CD14-positive monocyte (primary cell): Measurements from ENCODE around the gene ALLC. TPM values are rescaled to one million over a fixed set of nuclear protein-coding genes. Genes with fewer than 3 reads are reported as not detected.

ENCODE experiments used
- DNase-seq, 3 donors: peaks; one replicate each; pipeline ENCODE4 v3.0.0-alpha.2; 2011 to 2022
- H2AFZ ChIP-seq: 2 replicates; pipeline ENCODE4 v1.6.0; 2012; ENCODE audit warnings: mild to moderate bottlenecking, low read depth, low read length, inconsistent platforms; ENCODE audit not compliant: insufficient read depth, poor library complexity, severe bottlenecking
- H3K27ac ChIP-seq, 2 donors: 1 replicate in 1 of 2; 2 replicates in 1 of 2; pipeline ENCODE4 v1.5.1; 2012 to 2013; ENCODE audit warnings: low read length in 2 of 2, control low read depth in 1 of 2, inconsistent platforms in 1 of 2, low read depth in 1 of 2, mild to moderate bottlenecking in 1 of 2
- H3K27me3 ChIP-seq, 2 donors: one replicate each; pipeline versions ENCODE4 v1.6.0 to v1.6.1; 2011 to 2013; ENCODE audit warnings: low read length in 2 of 2; ENCODE audit not compliant: control insufficient read depth in 2 of 2, insufficient read depth in 2 of 2
- H3K36me3 ChIP-seq, 2 donors: replicated peaks in 1 of 2; 1 replicate in 1 of 2; 2 replicates in 1 of 2; pipeline versions ENCODE4 v1.5.1 to v1.6.1; 2012 to 2013; ENCODE audit warnings: low read length in 2 of 2, control low read depth in 1 of 2, inconsistent platforms in 1 of 2, mild to moderate bottlenecking in 1 of 2; ENCODE audit not compliant: insufficient read depth in 2 of 2, control insufficient read depth in 1 of 2
- H3K4me1 ChIP-seq, 2 donors: 1 replicate in 1 of 2; 2 replicates in 1 of 2; pipeline versions ENCODE4 v1.5.1 to v1.6.1; 2012 to 2013; ENCODE audit warnings: low read length in 2 of 2, control low read depth in 1 of 2, inconsistent platforms in 1 of 2, mild to moderate bottlenecking in 1 of 2, moderate library complexity in 1 of 2; ENCODE audit not compliant: insufficient read depth in 2 of 2, control insufficient read depth in 1 of 2
- H3K4me2 ChIP-seq: replicated peaks from 2 replicates; pipeline ENCODE3; 2012; ENCODE audit warnings: low read length, moderate library complexity, mild to moderate bottlenecking; ENCODE audit not compliant: poor library complexity, severe bottlenecking; ENCODE audit errors: extremely low read depth
- H3K4me3 ChIP-seq, 3 experiments: fragments of 200-600 bp in 1 of 3; sonication (generic) in 1 of 3; replicated peaks in 1 of 3; 1 replicate in 2 of 3; 2 replicates in 1 of 3; pipeline ENCODE4 v1.5.1; 2011 to 2013; ENCODE audit warnings: low read length in 3 of 3, mild to moderate bottlenecking in 3 of 3, control low read depth in 2 of 3, low read depth in 2 of 3, inconsistent platforms in 1 of 3, moderate library complexity in 1 of 3
- H3K79me2 ChIP-seq: 2 replicates; pipeline ENCODE4 v1.6.0; 2012; ENCODE audit warnings: mild to moderate bottlenecking, control low read depth, inconsistent platforms, low read length, moderate library complexity; ENCODE audit not compliant: insufficient read depth
- H3K9ac ChIP-seq: 2 replicates; pipeline ENCODE4 v1.6.0; 2017; ENCODE audit warnings: low read length, mild to moderate bottlenecking; ENCODE audit not compliant: insufficient read depth, poor library complexity, severe bottlenecking
- H3K9me3 ChIP-seq, 2 donors: replicated peaks in 1 of 2; 1 replicate in 1 of 2; 2 replicates in 1 of 2; pipeline versions ENCODE4 v1.5.1 to v1.6.1; 2012 to 2013; ENCODE audit warnings: low read length in 2 of 2, control low read depth in 1 of 2; ENCODE audit not compliant: control insufficient read depth in 1 of 2, insufficient read depth in 1 of 2
- H4K20me1 ChIP-seq: 2 replicates; pipeline ENCODE4 v1.6.0; 2012; ENCODE audit warnings: mild to moderate bottlenecking, low read length, control low read depth, moderate library complexity; ENCODE audit not compliant: insufficient read depth
- H3K27ac Mint-ChIP-seq, 7 donors: one replicate each; pipeline ENCODE4 v1.8.0; 2020; ENCODE audit warnings: mild to moderate bottlenecking in 7 of 7, mixed read lengths in 7 of 7, moderate library complexity in 6 of 7, inconsistent platforms in 2 of 7
- H3K27me3 Mint-ChIP-seq, 3 donors: one replicate each; pipeline ENCODE4 v1.8.0; 2021 to 2022; ENCODE audit warnings: low read depth in 3 of 3, mild to moderate bottlenecking in 3 of 3, mixed read lengths in 3 of 3, moderate library complexity in 3 of 3, inconsistent platforms in 1 of 3
- H3K36me3 Mint-ChIP-seq, 2 donors: one replicate each; pipeline ENCODE4 v1.8.0; 2020; ENCODE audit warnings: mixed read lengths in 2 of 2, inconsistent platforms in 1 of 2, mild to moderate bottlenecking in 1 of 2
- H3K4me1 Mint-ChIP-seq: one replicate; pipeline ENCODE4 v1.8.0; 2020; ENCODE audit warnings: mild to moderate bottlenecking, mixed read lengths
- H3K4me3 Mint-ChIP-seq, 2 donors: one replicate each; pipeline ENCODE4 v1.8.0; 2020; ENCODE audit warnings: mild to moderate bottlenecking in 2 of 2, mixed read lengths in 2 of 2, moderate library complexity in 1 of 2
- H3K9me3 Mint-ChIP-seq, 7 donors: one replicate each; pipeline ENCODE4 v1.8.0; 2020 to 2022; ENCODE audit warnings: mixed read lengths in 7 of 7, mild to moderate bottlenecking in 6 of 7, moderate library complexity in 6 of 7, inconsistent platforms in 2 of 7
- WGBS: methylation state at CpG from one replicate; pipeline ENCODE4 v1.1.5; 2013; ENCODE audit warnings: missing lambda C conversion rate; ENCODE audit not compliant: insufficient coverage; 5-methylcytosine and 5-hydroxymethylcytosine counted together
- intact Hi-C, 2 donors: fragments of 100-400 bp; cut with micrococcal nuclease; formaldehyde crosslinking; loops; one replicate each; pipeline versions ENCODE4 v1.15.0 to v1.15.1; 2023
- polyA plus RNA-seq, 3 donors: library from polyadenylated mRNA; depleted of rRNA in 1 of 3; unstranded in 2 of 3; stranded (reverse) in 1 of 3; fragments of 300-500 nt in 2 of 3; fragments of >200 nt in 1 of 3; fragmentation: Illumina TruSeq in 2 of 3; gene quantifications; 1 replicate in 2 of 3; 2 replicates in 1 of 3; pipeline ENCODE4 v1.2.3, GENCODE V29; 2012 to 2021
- TF ChIP-seq, protein P1 (sequence below): fragments of 200-600 bp; IDR thresholded peaks from one replicate; pipeline ENCODE4 v1.8.0; 2022; ENCODE audit warnings: antibody characterized with exemption, mild to moderate bottlenecking

The ALLC gene
- polyA plus RNA-seq, 3 donors: not detected

DNA sequence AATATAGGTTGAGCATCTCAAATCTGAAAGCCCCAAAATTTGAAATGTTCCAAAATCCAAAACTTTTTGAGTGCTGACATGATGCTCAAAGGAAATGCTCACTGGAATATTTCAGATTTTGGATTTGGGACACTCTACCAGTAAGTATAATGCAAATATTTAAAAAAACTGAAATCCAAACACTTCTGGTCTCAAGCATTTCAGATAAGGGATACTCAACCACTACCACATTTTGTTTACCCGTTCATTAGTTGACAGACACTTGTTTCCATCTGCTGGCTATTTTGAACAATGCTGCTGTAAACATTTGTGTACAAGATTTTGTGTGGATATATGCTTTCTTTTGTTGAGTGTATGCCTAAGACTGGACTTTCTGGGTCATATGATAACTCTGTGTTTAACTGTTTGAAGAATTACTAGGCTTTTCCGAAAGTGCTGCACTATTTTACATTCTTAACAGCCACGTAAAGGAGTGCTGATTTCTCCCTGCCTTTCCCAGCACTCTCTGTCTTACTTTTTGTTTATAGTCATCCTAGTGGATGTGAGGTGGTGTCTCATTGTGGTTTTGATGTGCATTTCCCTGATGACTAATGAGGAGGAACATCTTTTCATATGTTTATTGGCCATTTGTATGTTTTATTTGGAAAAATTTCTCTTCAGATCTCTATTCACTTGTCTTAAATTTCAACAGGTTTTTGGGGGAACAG, 25.9 kb downstream of the ALLC start:
- intact Hi-C loops: no loop called here
- peaks cover 0 to 2% (median 0%) of the 10 kb centered on the region in 7 donors for H3K9me3 Mint-ChIP-seq
- no peak overlapping the region for H3K27ac Mint-ChIP-seq
- no peaks in the 10 kb centered on the region for H4K20me1 ChIP-seq
- H3K27me3 Mint-ChIP-seq: peaks cover 0 to 3% (median 2%) of the 10 kb centered on the region in 3 donors
- no peaks in the 10 kb centered on the region for H3K9me3 ChIP-seq
- H3K36me3 ChIP-seq: no peaks in the 10 kb centered on the region
- H3K4me2 ChIP-seq: no peak overlapping the region
- H3K4me3 Mint-ChIP-seq: no peak overlapping the region
- no peaks in the 10 kb centered on the region for H3K36me3 Mint-ChIP-seq
- DNase-seq: no peak
- no peak overlapping the region for H3K27ac ChIP-seq
- TF ChIP-seq, protein P1, sequence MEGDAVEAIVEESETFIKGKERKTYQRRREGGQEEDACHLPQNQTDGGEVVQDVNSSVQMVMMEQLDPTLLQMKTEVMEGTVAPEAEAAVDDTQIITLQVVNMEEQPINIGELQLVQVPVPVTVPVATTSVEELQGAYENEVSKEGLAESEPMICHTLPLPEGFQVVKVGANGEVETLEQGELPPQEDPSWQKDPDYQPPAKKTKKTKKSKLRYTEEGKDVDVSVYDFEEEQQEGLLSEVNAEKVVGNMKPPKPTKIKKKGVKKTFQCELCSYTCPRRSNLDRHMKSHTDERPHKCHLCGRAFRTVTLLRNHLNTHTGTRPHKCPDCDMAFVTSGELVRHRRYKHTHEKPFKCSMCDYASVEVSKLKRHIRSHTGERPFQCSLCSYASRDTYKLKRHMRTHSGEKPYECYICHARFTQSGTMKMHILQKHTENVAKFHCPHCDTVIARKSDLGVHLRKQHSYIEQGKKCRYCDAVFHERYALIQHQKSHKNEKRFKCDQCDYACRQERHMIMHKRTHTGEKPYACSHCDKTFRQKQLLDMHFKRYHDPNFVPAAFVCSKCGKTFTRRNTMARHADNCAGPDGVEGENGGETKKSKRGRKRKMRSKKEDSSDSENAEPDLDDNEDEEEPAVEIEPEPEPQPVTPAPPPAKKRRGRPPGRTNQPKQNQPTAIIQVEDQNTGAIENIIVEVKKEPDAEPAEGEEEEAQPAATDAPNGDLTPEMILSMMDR: no peak
- no peak overlapping the region for H2AFZ ChIP-seq
- no peak overlapping the region for H3K9ac ChIP-seq
- no peaks in the 10 kb centered on the region for H3K4me1 ChIP-seq
- no CpG with 5 or more reads among the region's 3 CpGs for WGBS
- H3K4me3 ChIP-seq: no peak overlapping the region
- no peaks in the 10 kb centered on the region for H3K79me2 ChIP-seq
- no peaks in the 10 kb centered on the region for H3K27me3 ChIP-seq
- no peaks in the 10 kb centered on the region for H3K4me1 Mint-ChIP-seq

- no peak for DNase-seq
- Histone ChIP-seq H3K27me3 (no peaks in the 10 kb centered on the region), H3K27ac (no peak overlapping the region), H3K4me3 (no peak overlapping the region), H3K36me3 (no peaks in the 10 kb centered on the region), H3K4me1 (no peaks in the 10 kb centered on the region), H3K79me2 (no peaks in the 10 kb centered on the region), H4K20me1 (no peaks in the 10 kb centered on the region), H3K4me2 (no peak overlapping the region), H3K9ac (no peak overlapping the region), H3K9me3 (no peaks in the 10 kb centered on the region), H2AFZ (no peak overlapping the region)
- Mint-ChIP-seq H3K36me3 (no peaks in the 10 kb centered on the region), H3K9me3 (peaks cover 0 to 6% (median 0%) of the 10 kb centered on the region in 7 donors), H3K4me3 (no peak overlapping the region), H3K4me1 (no peaks in the 10 kb centered on the region), H3K27me3 (peaks cover 2 to 7% (median 2%) of the 10 kb centered on the region in 3 donors), H3K27ac (no peak overlapping the region)
- intact Hi-C loops: no loop called here
- TF ChIP-seq, protein P1: no peak
These were observed 32.2 kb downstream of the ALLC start for GRCh38 chr2:3689998-3690748.
